Measurements from ENCODE around the gene RASGRF2.

Gene RASGRF2

GRCh38 chr5:81181576-81182316 lies 221.6 kb downstream of the RASGRF2 start:
- no peak for DNase-seq

- no peak for DNase-seq
Measured at GRCh38 chr5:81182396-81183390, 222.5 kb downstream of the RASGRF2 start.

GRCh38 chr5:81183811-81184748 lies 223.9 kb downstream of the RASGRF2 start:
- no peak for DNase-seq

- no peak for DNase-seq
Measured at GRCh38 chr5:81184749-81185110, 224.6 kb downstream of the RASGRF2 start.

- no peak for DNase-seq
Measured at GRCh38 chr5:81187885-81188284, 227.7 kb downstream of the RASGRF2 start.

GRCh38 chr5:81188962-81189361 lies 228.8 kb downstream of the RASGRF2 start:
- DNase-seq = no peak

- DNase-seq = no peak
Measured at GRCh38 chr5:81189875-81190498, 229.8 kb downstream of the RASGRF2 start.

- no peak for DNase-seq
Measured at GRCh38 chr5:81191726-81192372, 231.7 kb downstream of the RASGRF2 start.

- DNase-seq = no peak
Measured at GRCh38 chr5:81192373-81192750, 232.2 kb downstream of the RASGRF2 start.

- DNase-seq = peak; percentile 73 to 75
Measured at GRCh38 chr5:81194633-81195334, 234.6 kb downstream of the RASGRF2 start.

GRCh38 chr5:81195335-81195929 lies 235.3 kb downstream of the RASGRF2 start:
- DNase-seq = no peak

- no peak for DNase-seq
Measured at GRCh38 chr5:81202655-81203054, 242.5 kb downstream of the RASGRF2 start.

- DNase-seq = no peak
Measured at GRCh38 chr5:81203729-81204128, 243.6 kb downstream of the RASGRF2 start.

- DNase-seq = no peak
Measured at GRCh38 chr5:81204205-81204604, 244.0 kb downstream of the RASGRF2 start.

GRCh38 chr5:81205058-81205457 lies 244.9 kb downstream of the RASGRF2 start:
- no peak for DNase-seq

- DNase-seq = no peak
Measured at GRCh38 chr5:81207009-81207408, 246.8 kb downstream of the RASGRF2 start.

GRCh38 chr5:81208904-81209303 lies 248.7 kb downstream of the RASGRF2 start:
- no peak for DNase-seq

GRCh38 chr5:81209386-81209785 lies 249.2 kb downstream of the RASGRF2 start:
- DNase-seq = no peak

- no peak for DNase-seq
Measured at GRCh38 chr5:81209869-81210493, 249.8 kb downstream of the RASGRF2 start.

- DNase-seq = no peak
Measured at GRCh38 chr5:81212211-81212751, 252.1 kb downstream of the RASGRF2 start.

Data from activated CD4-positive, alpha-beta T cell treated with anti-CD3 and anti-CD28 coated beads, Interleukin-2, amount 50 U/mL, for 4 hours (primary cell).